Mucosa of rectum (tissue), 2 donors: ENCODE results near the gene CD4.

Experiments
- H3K27ac ChIP-seq, 2 donors: one replicate each; pipeline ENCODE4 v1.7.0; 2013; ENCODE audit warnings: inconsistent platforms in 2 of 2, low read depth in 2 of 2, low read length in 2 of 2
- H3K27me3 ChIP-seq, 2 donors: one replicate each; pipeline ENCODE4 v1.7.0; 2013; ENCODE audit warnings: low read length in 2 of 2; ENCODE audit not compliant: control insufficient read depth in 2 of 2, insufficient read depth in 2 of 2
- H3K36me3 ChIP-seq, 2 donors: one replicate each; pipeline ENCODE4 v1.7.0; 2013; ENCODE audit warnings: low read length in 2 of 2; ENCODE audit not compliant: control insufficient read depth in 2 of 2, insufficient read depth in 2 of 2
- H3K4me1 ChIP-seq, 2 donors: one replicate each; pipeline ENCODE4 v1.7.0; 2013; ENCODE audit warnings: low read length in 2 of 2, mild to moderate bottlenecking in 1 of 2; ENCODE audit not compliant: control insufficient read depth in 2 of 2, insufficient read depth in 2 of 2
- H3K4me3 ChIP-seq, 2 donors: one replicate each; pipeline ENCODE4 v1.7.0; 2013; ENCODE audit warnings: low read length in 2 of 2
- H3K9ac ChIP-seq, 2 donors: one replicate each; pipeline ENCODE4 v1.7.0; 2013; ENCODE audit warnings: low read length in 2 of 2, low read depth in 1 of 2, mild to moderate bottlenecking in 1 of 2
- H3K9me3 ChIP-seq, 2 donors: one replicate each; pipeline ENCODE4 v1.7.0; 2013; ENCODE audit warnings: low read length in 2 of 2; ENCODE audit not compliant: control insufficient read depth in 2 of 2
- donor health status: healthy.
- donor health status: Normal muscosa, but diverticular disease.

The CD4 gene

GRCh38 chr12:6786416-6787094 is 2.8 kb upstream of the CD4 start:
- Histone ChIP-seq H3K9ac (peak overlapping the region in 1 of 2 donors; percentile 5), H3K36me3 (no peaks in the 10 kb centered on the region), H3K4me3 (peak overlapping the region in 1 of 2 donors; percentile 20), H3K27me3 (no peaks in the 10 kb centered on the region), H3K4me1 (no peaks in the 10 kb centered on the region), H3K27ac (no peak overlapping the region), H3K9me3 (no peaks in the 10 kb centered on the region)

- H3K27ac ChIP-seq: no peak overlapping the region
- no peaks in the 10 kb centered on the region for H3K36me3 ChIP-seq
- H3K9me3 ChIP-seq: no peaks in the 10 kb centered on the region
- no peaks in the 10 kb centered on the region for H3K27me3 ChIP-seq
- H3K4me1 ChIP-seq: no peaks in the 10 kb centered on the region
- no peak overlapping the region for H3K9ac ChIP-seq
- H3K4me3 ChIP-seq: no peak overlapping the region
Measured at GRCh38 chr12:6787309-6787708, 2.0 kb upstream of the CD4 start.

- Histone ChIP-seq H3K4me3 (peak overlapping the region; percentile 31 to 77), H3K27me3 (peaks cover 0 to 2% of the 10 kb centered on the region in 2 donors), H3K9me3 (no peaks in the 10 kb centered on the region), H3K27ac (peak overlapping the region in 1 of 2 donors; percentile 61), H3K36me3 (no peaks in the 10 kb centered on the region), H3K9ac (peak overlapping the region in 1 of 2 donors; percentile 68), H3K4me1 (peaks cover 3% of the 10 kb centered on the region in 2 donors)
Measured at GRCh38 chr12:6790496-6791150, 1.3 kb downstream of the CD4 start.

GRCh38 chr12:6791931-6792520 is 2.7 kb downstream of the CD4 start:
- Histone ChIP-seq H3K27me3 (peaks cover 0 to 2% of the 10 kb centered on the region in 2 donors), H3K9ac (peak overlapping the region in 1 of 2 donors; percentile 32), H3K27ac (peak overlapping the region; percentile 20 to 67), H3K4me3 (peak overlapping the region; percentile 14 to 61), H3K4me1 (peaks cover 3% of the 10 kb centered on the region in 2 donors), H3K9me3 (no peaks in the 10 kb centered on the region), H3K36me3 (no peaks in the 10 kb centered on the region)

GRCh38 chr12:6792522-6793201 is 3.3 kb downstream of the CD4 start:
- Histone ChIP-seq H3K4me3 (peak overlapping the region; percentile 15 to 61), H3K27ac (peak overlapping the region; percentile 20 to 67), H3K36me3 (no peaks in the 10 kb centered on the region), H3K9me3 (no peaks in the 10 kb centered on the region), H3K9ac (no peak overlapping the region), H3K27me3 (peaks cover 0 to 2% of the 10 kb centered on the region in 2 donors), H3K4me1 (peaks cover 3% of the 10 kb centered on the region in 2 donors)

- Histone ChIP-seq H3K9me3 (no peaks in the 10 kb centered on the region), H3K4me3 (no peak overlapping the region), H3K4me1 (peaks cover 3% of the 10 kb centered on the region in 2 donors), H3K36me3 (no peaks in the 10 kb centered on the region), H3K27ac (no peak overlapping the region), H3K27me3 (peaks cover 0 to 2% of the 10 kb centered on the region in 2 donors), H3K9ac (no peak overlapping the region)
Measured at GRCh38 chr12:6795088-6795487, 5.8 kb downstream of the CD4 start.

- H3K9ac ChIP-seq: no peak overlapping the region
- H3K4me1 ChIP-seq: peaks cover 3% of the 10 kb centered on the region in 2 donors
- H3K27me3 ChIP-seq: peaks cover 0 to 2% of the 10 kb centered on the region in 2 donors
- H3K9me3 ChIP-seq: no peaks in the 10 kb centered on the region
- H3K36me3 ChIP-seq: no peaks in the 10 kb centered on the region
- no peak overlapping the region for H3K4me3 ChIP-seq
- no peak overlapping the region for H3K27ac ChIP-seq
Measured at GRCh38 chr12:6796576-6796975, 7.2 kb downstream of the CD4 start.

- Histone ChIP-seq H3K9ac (no peak overlapping the region), H3K27me3 (peaks cover 0 to 2% of the 10 kb centered on the region in 2 donors), H3K36me3 (no peaks in the 10 kb centered on the region)
Measured at GRCh38 chr12:6799147-6799546, 9.8 kb downstream of the CD4 start.

GRCh38 chr12:6807170-6807569 is 17.8 kb downstream of the CD4 start:
- Histone ChIP-seq H3K36me3 (no peaks in the 10 kb centered on the region), H3K27me3 (no peaks in the 10 kb centered on the region), H3K9me3 (no peaks in the 10 kb centered on the region), H3K27ac (no peak overlapping the region), H3K4me3 (no peak overlapping the region), H3K4me1 (no peaks in the 10 kb centered on the region), H3K9ac (no peak overlapping the region)

More at GRCh38 chr12:6799147-6799546, 9.8 kb downstream of the CD4 start:
- no peaks in the 10 kb centered on the region for H3K9me3 ChIP-seq
- H3K4me1 ChIP-seq: no peaks in the 10 kb centered on the region
- no peak overlapping the region for H3K4me3 ChIP-seq
- no peak overlapping the region for H3K27ac ChIP-seq

- no peaks in the 10 kb centered on the region for H3K36me3 ChIP-seq
- no peaks in the 10 kb centered on the region for H3K9me3 ChIP-seq
- H3K4me1 ChIP-seq: no peaks in the 10 kb centered on the region
- no peak overlapping the region for H3K4me3 ChIP-seq
- H3K27me3 ChIP-seq: no peaks in the 10 kb centered on the region
- no peak overlapping the region for H3K9ac ChIP-seq
- no peak overlapping the region for H3K27ac ChIP-seq
Measured at GRCh38 chr12:6809056-6809455, 19.7 kb downstream of the CD4 start.
